Cortex of kidney (tissue), 1 donor: ENCODE measurements around the gene SRGAP1.
"Not testable (repeated sequence)": the region's sequence is repeated elsewhere in the genome, so short reads cannot be mapped to it uniquely, and the experiment has no call there.

Experiments used
- DNase-seq: peaks from one replicate; lab custom pipeline; 2025; lab: John Stamatoyannopoulos, UW

The SRGAP1 gene

GRCh38 chr12:64053117-64053516 lies 208.6 kb downstream of the SRGAP1 start:
- no peak for DNase-seq

- no peak for DNase-seq
These were observed 209.6 kb downstream of the SRGAP1 start for GRCh38 chr12:64054079-64054520.

GRCh38 chr12:64056741-64057140 lies 212.2 kb downstream of the SRGAP1 start:
- no peak for DNase-seq

- no peak for DNase-seq
These were observed 213.2 kb downstream of the SRGAP1 start for GRCh38 chr12:64057706-64058105.

GRCh38 chr12:64058541-64059265 lies 214.2 kb downstream of the SRGAP1 start:
- no peak for DNase-seq

- no peak for DNase-seq
These were observed 215.2 kb downstream of the SRGAP1 start for GRCh38 chr12:64059685-64060084.

GRCh38 chr12:64061868-64062375 lies 217.4 kb downstream of the SRGAP1 start:
- no peak for DNase-seq

GRCh38 chr12:64063121-64063520 lies 218.6 kb downstream of the SRGAP1 start:
- no peak for DNase-seq

GRCh38 chr12:64064240-64064639 lies 219.7 kb downstream of the SRGAP1 start:
- no peak for DNase-seq

- DNase-seq: no peak
These were observed 220.2 kb downstream of the SRGAP1 start for GRCh38 chr12:64064706-64065105.

GRCh38 chr12:64065881-64066451 lies 221.5 kb downstream of the SRGAP1 start:
- DNase-seq: no peak

- no peak for DNase-seq
These were observed 222.3 kb downstream of the SRGAP1 start for GRCh38 chr12:64066776-64067175.

GRCh38 chr12:64070454-64070853 lies 226.0 kb downstream of the SRGAP1 start:
- no peak for DNase-seq

- DNase-seq: no peak
These were observed 228.5 kb downstream of the SRGAP1 start for GRCh38 chr12:64072916-64073575.

- not testable (repeated sequence) for DNase-seq
These were observed 232.1 kb downstream of the SRGAP1 start for GRCh38 chr12:64076565-64076964.

GRCh38 chr12:64077922-64078321 lies 233.4 kb downstream of the SRGAP1 start:
- no peak for DNase-seq

- DNase-seq: no peak
These were observed 236.0 kb downstream of the SRGAP1 start for GRCh38 chr12:64080319-64081007.

- DNase-seq: no peak
These were observed 236.5 kb downstream of the SRGAP1 start for GRCh38 chr12:64081008-64081404.

- DNase-seq: no peak
These were observed 237.6 kb downstream of the SRGAP1 start for GRCh38 chr12:64082116-64082515.

GRCh38 chr12:64082866-64083268 lies 238.4 kb downstream of the SRGAP1 start:
- no peak for DNase-seq

- DNase-seq: no peak
These were observed 239.0 kb downstream of the SRGAP1 start for GRCh38 chr12:64083285-64084210.
